Kidney epithelial cell (primary cell): ENCODE data around the gene RNF144B. TPM values are rescaled to one million over a fixed set of nuclear protein-coding genes. Genes with fewer than 3 reads are reported as not detected.

Experiments used
- DNase-seq: peaks from one replicate; pipeline ENCODE4 v3.0.0-alpha.2; 2010; ENCODE audit warnings: low read depth
- H3K27me3 ChIP-seq: 2 replicates; pipeline ENCODE4 v1.6.0; 2011; ENCODE audit warnings: low read length; ENCODE audit not compliant: control insufficient read depth, insufficient read depth
- H3K36me3 ChIP-seq: 2 replicates; pipeline ENCODE4 v1.5.1; 2011; ENCODE audit warnings: low read length; ENCODE audit not compliant: control insufficient read depth, insufficient read depth
- H3K4me3 ChIP-seq: 2 replicates; pipeline ENCODE4 v1.5.1; 2011; ENCODE audit warnings: low read depth, mild to moderate bottlenecking, control low read depth, low read length
- CTCF ChIP-seq: IDR thresholded peaks from 2 replicates; pipeline ENCODE4 v1.5.1; 2011; ENCODE audit warnings: mild to moderate bottlenecking, moderate library complexity, low read length, control low read depth, inconsistent platforms; ENCODE audit not compliant: insufficient read depth, poor library complexity, severe bottlenecking
- total RNA-seq: library from RNA; depleted of rRNA; stranded (reverse); fragments of >200 nt; gene quantifications from 2 replicates; pipeline ENCODE4 v1.2.3, GENCODE V29; 2015

The RNF144B gene
- total RNA-seq, 1 donor from 2014 or later, result 13.2 TPM

GRCh38 chr6:18467741-18468502 lies 80.8 kb downstream of the RNF144B start:
- Histone ChIP-seq H3K36me3 (peaks cover 1% of the 10 kb centered on the region), H3K4me3 (no peak overlapping the region), H3K27me3 (no peaks in the 10 kb centered on the region)
- no peak for TF ChIP-seq CTCF
- no peak for DNase-seq

GRCh38 chr6:18468503-18468843 lies 81.3 kb downstream of the RNF144B start:
- no peak overlapping the region for H3K4me3 ChIP-seq
- H3K27me3 ChIP-seq, result no peaks in the 10 kb centered on the region
- peaks cover under 1% of the 10 kb centered on the region for H3K36me3 ChIP-seq
- no peak for DNase-seq
- TF ChIP-seq CTCF, result no peak

- H3K36me3 ChIP-seq, result no peaks in the 10 kb centered on the region
- H3K27me3 ChIP-seq, result no peaks in the 10 kb centered on the region
- TF ChIP-seq CTCF, result no peak
- no peak overlapping the region for H3K4me3 ChIP-seq
- no peak for DNase-seq
These were observed 82.4 kb downstream of the RNF144B start for GRCh38 chr6:18469536-18469935.

- DNase-seq, result no peak
- Histone ChIP-seq H3K27me3 (no peaks in the 10 kb centered on the region), H3K36me3 (no peaks in the 10 kb centered on the region), H3K4me3 (no peak overlapping the region)
- TF ChIP-seq CTCF, result no peak
These were observed 84.2 kb downstream of the RNF144B start for GRCh38 chr6:18471232-18471964.

- H3K36me3 ChIP-seq, result no peaks in the 10 kb centered on the region
- no peak for DNase-seq
- no peak overlapping the region for H3K4me3 ChIP-seq
- no peak for TF ChIP-seq CTCF
- no peaks in the 10 kb centered on the region for H3K27me3 ChIP-seq
These were observed 85.8 kb downstream of the RNF144B start for GRCh38 chr6:18472941-18473340.
